ENCODE data around the gene ATXN7L1. TPM values are rescaled to one million over a fixed set of nuclear protein-coding genes. Genes with fewer than 3 reads are reported as not detected.
A peak's percentile ranks its signal among the peaks of the same experiment; 100 is the strongest.
"Not testable (repeated sequence)": the region's sequence is repeated elsewhere in the genome, so short reads cannot be mapped to it uniquely, and the experiment has no call there.

Gene ATXN7L1
- total and polyA plus RNA-seq, 3 experiments from 2014 or later, result 9.0 to 18.0 (median 9.7) TPM

DNA sequence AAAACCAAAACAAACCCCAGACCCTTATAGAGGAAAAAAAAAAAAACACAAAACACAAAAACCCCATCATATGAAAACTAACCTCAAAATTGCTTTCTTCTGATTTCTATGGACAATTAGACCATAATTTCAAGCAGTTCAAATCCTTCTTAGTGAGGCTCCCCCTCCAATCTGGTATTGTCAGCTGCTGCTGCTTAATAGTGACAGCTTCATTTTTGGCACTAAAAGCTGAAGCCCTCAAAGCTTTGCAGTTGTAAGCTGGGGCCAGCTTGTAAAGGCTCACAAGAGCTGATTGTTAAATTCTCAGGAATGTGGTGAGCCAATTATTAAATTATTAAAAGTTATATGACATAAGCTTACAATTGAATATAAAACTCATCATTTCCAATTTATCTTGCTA, 21.9 kb downstream of the ATXN7L1 start:
- Mint-ChIP-seq H3K36me3 (peaks cover 0 to 2% (median 0%) of the 10 kb centered on the region in 3 donors), H3K4me1 (peaks cover 52 to 80% (median 70%) of the 10 kb centered on the region in 3 donors), H3K4me3 (no peak overlapping the region), H3K27ac (no peak overlapping the region), H3K27me3 (no peaks in the 10 kb centered on the region), H3K9me3 (no peaks in the 10 kb centered on the region)
- Histone ChIP-seq H3K27me3 (ENCODE audit: insufficient read depth, low read length, poor library complexity, severe bottlenecking) (no peaks in the 10 kb centered on the region), H3K4me3 (ENCODE audit: low read length) (no peak overlapping the region), H3K4me1 (ENCODE audit: insufficient read depth, low read length) (peaks cover 55% of the 10 kb centered on the region), H3K27ac (ENCODE audit: low read depth, low read length) (no peak overlapping the region), H3K36me3 (ENCODE audit: insufficient read depth, low read length) (no peaks in the 10 kb centered on the region), H3K9me3 (ENCODE audit: low read length) (no peaks in the 10 kb centered on the region)
- CTCF ChIA-PET, result interaction anchor here (1.0 to 1.2 kb wide), 2 partner anchors 23 to 94 kb away, joined by 3 to 4 read pairs; no protein-coding TSS in a partner anchor
- POLR2A ChIA-PET, result interaction anchor here (0.5 kb wide), 1 partner anchor 50 kb away, joined by 3 read pairs; no protein-coding TSS in a partner anchor
- no peak for DNase-seq

DNA sequence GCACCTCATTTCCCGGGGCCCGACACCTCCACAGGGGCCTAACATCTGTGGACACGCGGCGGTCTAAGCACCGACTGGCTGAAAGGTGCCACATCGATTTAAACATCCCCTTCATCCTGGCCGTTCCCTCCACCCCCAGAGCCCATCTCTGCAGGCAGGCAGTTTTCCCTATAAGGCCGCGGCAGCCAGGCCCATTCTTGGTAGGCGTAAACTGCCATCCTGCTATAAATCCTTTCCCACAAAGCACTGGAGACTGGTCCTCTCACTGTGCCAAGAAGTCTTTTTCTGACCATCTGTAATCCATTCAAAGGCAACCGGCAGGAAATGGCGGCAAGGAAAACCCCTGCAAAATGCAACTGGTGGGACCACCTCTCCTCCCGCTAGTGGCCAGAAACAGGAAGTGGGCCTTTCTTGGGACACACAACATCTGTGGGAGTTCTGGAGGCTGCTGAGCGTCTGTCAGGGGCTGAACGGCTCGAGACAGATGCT, 22.4 kb downstream of the ATXN7L1 start:
- no peaks in the 10 kb centered on the region for H3K27me3 ChIP-seq (ENCODE audit: insufficient read depth, low read length, poor library complexity, severe bottlenecking)
- CTCF ChIA-PET, result interaction anchor here (1.0 to 1.2 kb wide), 2 partner anchors 23 to 93 kb away, joined by 3 to 4 read pairs; no protein-coding TSS in a partner anchor
- no peak for DNase-seq

DNA sequence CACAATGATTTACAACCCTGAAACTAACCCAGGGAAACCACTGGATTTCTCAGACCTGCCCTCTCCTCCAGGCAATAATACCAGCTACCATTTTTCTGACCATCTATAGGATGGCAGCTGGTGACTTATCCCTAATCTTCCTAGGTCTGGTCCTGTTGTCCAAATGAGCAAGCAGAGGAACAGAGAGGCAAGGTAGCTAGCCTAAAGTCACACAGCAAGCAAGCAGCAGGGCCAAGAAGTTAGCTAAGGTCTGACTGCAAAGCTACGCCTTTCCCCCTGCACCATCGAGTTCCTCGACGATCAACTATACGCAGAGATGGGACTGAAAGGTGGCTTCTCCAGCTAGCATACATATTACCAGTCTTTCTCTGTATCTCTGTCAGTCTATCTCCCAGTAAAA, 25.3 kb downstream of the ATXN7L1 start:
- Histone ChIP-seq H3K27me3 (ENCODE audit: insufficient read depth, low read length, poor library complexity, severe bottlenecking) (no peaks in the 10 kb centered on the region), H3K27ac (ENCODE audit: low read depth, low read length) (no peak overlapping the region), H3K36me3 (ENCODE audit: insufficient read depth, low read length) (no peaks in the 10 kb centered on the region), H3K4me3 (ENCODE audit: low read length) (no peak overlapping the region), H3K4me1 (ENCODE audit: insufficient read depth, low read length) (peaks cover 56% of the 10 kb centered on the region), H3K9me3 (ENCODE audit: low read length) (no peaks in the 10 kb centered on the region)
- DNase-seq, result no peak
- peaks cover 3 to 8% (median 6%) of the 10 kb centered on the region in 3 donors for H3K36me3 Mint-ChIP-seq
- peaks cover 66 to 86% (median 76%) of the 10 kb centered on the region in 3 donors for H3K4me1 Mint-ChIP-seq
- peak overlapping the region; percentile 25 to 83 (median 66) for H3K4me3 Mint-ChIP-seq
- POLR2A ChIA-PET, result interaction anchor here (1.4 kb wide), 1 partner anchor 173 kb away, joined by 3 read pairs; no protein-coding TSS in a partner anchor
- no peaks in the 10 kb centered on the region for H3K27me3 Mint-ChIP-seq
- CTCF ChIA-PET, result interaction anchor here (0.7 to 5.3 kb wide), 6 partner anchors 19 to 90 kb away, joined by 3 to 30 read pairs (median 4); partner anchors contain the start of gene ATXN7L1
- peaks cover 0 to 4% (median 0%) of the 10 kb centered on the region in 5 donors for H3K9me3 Mint-ChIP-seq
- H3K27ac Mint-ChIP-seq, result peak overlapping the region; percentile 66 to 98 (median 94)

More for the DNA sequence above, 22.4 kb downstream of the ATXN7L1 start:
- POLR2A ChIA-PET, result interaction anchor here (0.5 kb wide), 1 partner anchor 49 kb away, joined by 3 read pairs; no protein-coding TSS in a partner anchor
- H3K27ac ChIP-seq (ENCODE audit: low read depth, low read length), result no peak overlapping the region
- no peaks in the 10 kb centered on the region for H3K27me3 Mint-ChIP-seq
- peaks cover 57 to 83% (median 73%) of the 10 kb centered on the region in 3 donors for H3K4me1 Mint-ChIP-seq
- peaks cover 60% of the 10 kb centered on the region for H3K4me1 ChIP-seq (ENCODE audit: insufficient read depth, low read length)
- H3K9me3 Mint-ChIP-seq, result no peaks in the 10 kb centered on the region
- H3K9me3 ChIP-seq (ENCODE audit: low read length), result no peaks in the 10 kb centered on the region
- H3K4me3 ChIP-seq (ENCODE audit: low read length), result no peak overlapping the region
- no peak overlapping the region for H3K4me3 Mint-ChIP-seq
- H3K36me3 ChIP-seq (ENCODE audit: insufficient read depth, low read length), result no peaks in the 10 kb centered on the region
- no peak overlapping the region for H3K27ac Mint-ChIP-seq
- H3K36me3 Mint-ChIP-seq, result peaks cover 0 to 2% (median 0%) of the 10 kb centered on the region in 3 donors

DNA sequence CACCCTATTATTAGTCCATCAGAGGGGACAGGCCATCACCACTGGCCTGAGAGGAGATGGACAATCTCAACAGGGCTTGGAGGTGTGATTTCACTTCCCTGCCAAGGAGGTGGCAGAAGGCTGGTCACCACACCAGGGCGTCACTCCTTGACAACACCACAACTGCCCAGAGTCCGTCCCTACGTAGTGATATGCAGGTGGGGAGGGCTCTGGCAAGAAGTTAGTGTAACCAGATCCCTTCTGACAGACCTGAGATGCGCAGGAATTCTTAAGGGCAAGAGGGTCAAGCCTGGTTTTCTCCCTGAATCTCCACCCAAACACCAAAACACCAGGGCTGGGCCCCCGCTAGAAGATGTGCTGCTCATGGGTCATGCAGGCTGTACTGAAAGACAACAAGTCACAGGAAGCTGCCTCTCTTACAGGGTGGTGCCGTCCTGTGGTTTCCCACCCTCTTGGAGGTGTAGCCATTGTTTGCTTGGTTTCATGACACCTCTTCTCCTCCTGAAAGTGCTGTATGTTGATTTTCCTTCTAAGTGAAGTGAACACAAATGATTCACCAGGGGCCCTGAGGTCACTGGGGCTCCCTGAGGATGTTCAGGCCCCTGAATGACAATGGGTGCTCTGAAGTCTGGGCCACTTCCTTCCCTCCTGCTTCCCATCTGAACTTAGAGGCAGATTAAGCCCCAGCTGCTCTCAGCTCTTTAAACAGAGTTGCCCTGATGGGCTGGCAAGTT, 27.1 kb downstream of the ATXN7L1 start:
- Histone ChIP-seq H3K9me3 (ENCODE audit: low read length) (no peaks in the 10 kb centered on the region), H3K27me3 (ENCODE audit: insufficient read depth, low read length, poor library complexity, severe bottlenecking) (no peaks in the 10 kb centered on the region), H3K27ac (ENCODE audit: low read depth, low read length) (peak overlapping the region; percentile 59), H3K4me1 (ENCODE audit: insufficient read depth, low read length) (peaks cover 56% of the 10 kb centered on the region), H3K36me3 (ENCODE audit: insufficient read depth, low read length) (no peaks in the 10 kb centered on the region), H3K4me3 (ENCODE audit: low read length) (peak overlapping the region; percentile 25)
- peak; percentile 49 to 86 (median 62) for DNase-seq
- H3K9me3 Mint-ChIP-seq, result peaks cover 0 to 4% (median 0%) of the 10 kb centered on the region in 5 donors
- peaks cover 73 to 85% (median 76%) of the 10 kb centered on the region in 3 donors for H3K4me1 Mint-ChIP-seq
- CTCF ChIA-PET, result interaction anchor here (0.7 to 5.3 kb wide), 6 partner anchors 13 to 192 kb away, joined by 3 to 30 read pairs (median 6); partner anchors contain the start of gene ATXN7L1
- no peaks in the 10 kb centered on the region for H3K27me3 Mint-ChIP-seq
- peak overlapping the region; percentile 80 to 98 (median 94) for H3K27ac Mint-ChIP-seq
- peaks cover 10 to 19% (median 10%) of the 10 kb centered on the region in 3 donors for H3K36me3 Mint-ChIP-seq
- peak overlapping the region; percentile 13 to 81 (median 75) for H3K4me3 Mint-ChIP-seq
- POLR2A ChIA-PET, result interaction anchor here (1.1 to 2.7 kb wide), 4 partner anchors 9 to 158 kb away, joined by 5 to 14 read pairs (median 7); no protein-coding TSS in a partner anchor

DNA sequence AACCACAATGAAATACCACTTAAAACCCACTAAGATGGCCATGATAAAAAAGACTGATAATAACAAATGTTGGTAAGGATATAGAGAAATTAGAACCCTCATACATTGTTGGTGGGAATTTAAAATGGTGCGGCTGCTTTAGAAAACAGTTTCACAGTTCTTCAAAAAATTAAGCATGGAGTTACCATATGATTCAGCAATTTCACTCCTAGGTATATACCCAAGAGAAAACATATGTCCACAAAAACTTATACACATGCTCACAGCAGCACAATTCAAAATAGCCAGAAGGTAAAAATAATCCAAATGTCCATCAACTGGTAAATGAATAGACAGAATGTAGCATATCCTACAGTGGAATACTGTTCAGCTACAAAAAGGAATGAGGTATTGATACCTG, 30.0 kb downstream of the ATXN7L1 start:
- Mint-ChIP-seq H3K4me1 (peaks cover 63 to 73% (median 65%) of the 10 kb centered on the region in 3 donors), H3K27ac (peak overlapping the region in 3 of 8 donors; percentile 39 to 63 (median 51)), H3K36me3 (peaks cover 13 to 20% (median 14%) of the 10 kb centered on the region in 3 donors), H3K9me3 (peaks cover 0 to 4% (median 0%) of the 10 kb centered on the region in 5 donors), H3K27me3 (no peaks in the 10 kb centered on the region), H3K4me3 (peak overlapping the region in 1 of 7 donors; percentile 1)
- ChIA-PET CTCF (no interaction called here), POLR2A (no interaction called here)
- H3K36me3 ChIP-seq (ENCODE audit: insufficient read depth, low read length), result no peaks in the 10 kb centered on the region
- H3K27ac ChIP-seq (ENCODE audit: low read depth, low read length), result no peak overlapping the region
- no peaks in the 10 kb centered on the region for H3K27me3 ChIP-seq (ENCODE audit: insufficient read depth, low read length, poor library complexity, severe bottlenecking)
- H3K4me1 ChIP-seq (ENCODE audit: insufficient read depth, low read length), result peaks cover 41% of the 10 kb centered on the region
- H3K9me3 ChIP-seq (ENCODE audit: low read length), result no peaks in the 10 kb centered on the region
- no peak overlapping the region for H3K4me3 ChIP-seq (ENCODE audit: low read length)
- DNase-seq, result no peak

DNA sequence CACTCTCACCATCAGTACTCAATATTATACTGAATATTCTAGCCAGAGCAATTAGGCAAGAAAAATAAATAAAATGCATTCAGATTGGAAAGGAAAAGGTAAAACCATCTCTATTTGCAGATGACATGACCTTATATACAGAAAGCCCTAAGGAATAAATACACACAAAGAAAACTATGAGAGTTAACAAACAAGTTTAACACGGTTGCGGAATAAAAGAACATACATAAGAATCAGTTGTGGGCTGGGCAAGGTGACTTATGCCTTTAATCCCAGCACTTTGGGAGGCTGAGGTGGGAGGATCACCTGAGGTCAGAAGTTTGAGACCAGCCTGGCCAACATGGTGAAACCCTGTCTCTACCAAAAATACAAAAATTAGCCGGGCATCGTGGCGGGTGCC, 31.7 kb downstream of the ATXN7L1 start:
- POLR2A ChIA-PET, CTCF ChIA-PET: not testable (repeated sequence)

DNA sequence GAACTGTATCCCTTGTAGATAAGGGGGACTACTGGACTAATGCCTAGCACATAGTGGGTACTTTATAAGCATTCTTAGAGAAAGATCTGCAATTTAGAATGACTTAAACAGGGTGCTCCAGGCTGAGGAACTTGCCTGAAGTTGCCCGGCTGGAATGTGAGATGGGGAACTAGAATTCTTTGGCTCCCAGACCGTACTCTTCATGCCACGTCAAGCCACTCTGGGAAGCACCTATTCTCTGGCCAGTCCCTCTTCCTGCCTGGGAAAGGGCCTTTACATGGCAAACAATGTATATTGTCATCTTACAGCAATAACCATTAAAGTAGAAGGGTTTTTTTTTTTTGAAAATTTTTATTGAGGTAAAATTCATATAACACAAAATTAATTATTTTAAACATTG, 34.5 kb downstream of the ATXN7L1 start:
- Mint-ChIP-seq H3K36me3 (peaks cover 13 to 21% (median 17%) of the 10 kb centered on the region in 3 donors), H3K27me3 (no peaks in the 10 kb centered on the region), H3K9me3 (peaks cover 0 to 4% (median 0%) of the 10 kb centered on the region in 5 donors), H3K4me3 (no peak overlapping the region), H3K27ac (no peak overlapping the region), H3K4me1 (peaks cover 36 to 60% (median 43%) of the 10 kb centered on the region in 3 donors)
- no peak for DNase-seq
- POLR2A ChIA-PET, result no interaction called here
- Histone ChIP-seq H3K4me1 (ENCODE audit: insufficient read depth, low read length) (peaks cover 7% of the 10 kb centered on the region), H3K4me3 (ENCODE audit: low read length) (no peak overlapping the region), H3K27me3 (ENCODE audit: insufficient read depth, low read length, poor library complexity, severe bottlenecking) (no peaks in the 10 kb centered on the region), H3K27ac (ENCODE audit: low read depth, low read length) (no peak overlapping the region), H3K36me3 (ENCODE audit: insufficient read depth, low read length) (no peaks in the 10 kb centered on the region), H3K9me3 (ENCODE audit: low read length) (no peaks in the 10 kb centered on the region)
- CTCF ChIA-PET, result no interaction called here

More for the DNA sequence above, 31.7 kb downstream of the ATXN7L1 start:
- not testable (repeated sequence) for H3K4me3 ChIP-seq (ENCODE audit: low read length); H3K36me3 ChIP-seq (ENCODE audit: insufficient read depth, low read length); H3K27me3 ChIP-seq (ENCODE audit: insufficient read depth, low read length, poor library complexity, severe bottlenecking); H3K4me3 Mint-ChIP-seq; DNase-seq; H3K27me3 Mint-ChIP-seq; H3K9me3 ChIP-seq (ENCODE audit: low read length); H3K27ac ChIP-seq (ENCODE audit: low read depth, low read length); H3K9me3 Mint-ChIP-seq
- H3K4me1 Mint-ChIP-seq, result peaks cover 57 to 73% (median 65%) of the 10 kb centered on the region in 3 donors
- peaks cover 31% of the 10 kb centered on the region for H3K4me1 ChIP-seq (ENCODE audit: insufficient read depth, low read length)
- H3K36me3 Mint-ChIP-seq, result peaks cover 13 to 20% (median 16%) of the 10 kb centered on the region in 3 donors
- H3K27ac Mint-ChIP-seq, result peak overlapping the region in 1 of 8 donors; percentile 61
